PC-9 (cell line): Measurements from ENCODE around the gene PRDM16. TPM values are rescaled to one million over a fixed set of nuclear protein-coding genes. Genes with fewer than 3 reads are reported as not detected.

Experiments used
- BruUV-seq: library from RNA; stranded (reverse); fragments of 400-500 nt; replicated peaks from 2 replicates; lab custom pipeline; 2021; lab: Mats Ljungman, UMichigan
- CTCF ChIA-PET: fragments of 300-600 bp; sonication (Branson Sonifier 250); formaldehyde crosslinking; loops from one replicate; lab custom pipeline; 2022; ENCODE audit warnings: antibody characterized with exemption; lab: Charles Lee
- POLR2A ChIA-PET: fragments of 300-600 bp; sonication (Branson Sonifier 250); formaldehyde crosslinking; loops from one replicate; lab custom pipeline; 2022; ENCODE audit warnings: antibody characterized with exemption; ENCODE audit not compliant: unreplicated experiment; lab: Charles Lee
- DNase-seq, 2 experiments: peaks; one replicate each; pipeline versions ENCODE4 v3.0.0 to v3.0.0-alpha.2; 2015 to 2022; ENCODE audit warnings: mixed read lengths in 1 of 2
- H2AFZ ChIP-seq: fragments of 200-600 bp; sonication (generic); 2 replicates; pipeline ENCODE4 v1.8.1; 2017; ENCODE audit warnings: antibody characterized with exemption
- H3F3A ChIP-seq: fragments of 200-600 bp; sonication (generic); 2 replicates; pipeline ENCODE4 v1.8.1; 2017; ENCODE audit warnings: antibody characterized with exemption, mild to moderate bottlenecking, low read depth; ENCODE audit not compliant: insufficient read depth
- H3K27ac ChIP-seq: fragments of 200-600 bp; sonication (generic); 2 replicates; pipeline ENCODE4 v1.6.1; 2016; ENCODE audit warnings: mixed run types
- H3K27me3 ChIP-seq: fragments of 200-600 bp; sonication (generic); 2 replicates; pipeline ENCODE4 v1.6.1; 2016; ENCODE audit warnings: low read depth, mixed run types; ENCODE audit not compliant: insufficient read depth
- H3K36me3 ChIP-seq: fragments of 200-600 bp; sonication (generic); 2 replicates; pipeline ENCODE4 v1.6.1; 2016; ENCODE audit warnings: low read depth, mixed run types
- H3K4me1 ChIP-seq: fragments of 200-600 bp; sonication (generic); replicated peaks from 2 replicates; pipeline ENCODE4 v1.6.1; 2016; ENCODE audit warnings: mixed run types; ENCODE audit not compliant: insufficient read depth
- H3K4me2 ChIP-seq: fragments of 200-600 bp; sonication (generic); 2 replicates; pipeline ENCODE4 v1.6.1; 2017; ENCODE audit warnings: mixed run types
- H3K4me3 ChIP-seq: fragments of 200-600 bp; sonication (generic); 2 replicates; pipeline ENCODE4 v1.6.1; 2016; ENCODE audit warnings: mixed run types
- H3K79me2 ChIP-seq: fragments of 200-600 bp; sonication (generic); 2 replicates; pipeline ENCODE4 v1.6.1; 2017; ENCODE audit warnings: low read depth, mixed run types
- H3K9me2 ChIP-seq: fragments of 200-600 bp; sonication (generic); 2 replicates; pipeline ENCODE4 v1.8.1; 2017; ENCODE audit warnings: mild to moderate bottlenecking; ENCODE audit not compliant: insufficient read depth
- H3K9me3 ChIP-seq: fragments of 200-600 bp; sonication (generic); 2 replicates; pipeline ENCODE4 v1.8.1; 2016; ENCODE audit warnings: low read depth; ENCODE audit not compliant: insufficient read depth
- H4K20me1 ChIP-seq: fragments of 200-600 bp; sonication (generic); 2 replicates; pipeline ENCODE4 v1.8.1; 2017; ENCODE audit not compliant: insufficient read depth
- EZH2 ChIP-seq: fragments of 200-600 bp; sonication (generic); IDR thresholded peaks from 2 replicates; pipeline ENCODE4 v1.8.0; 2017; ENCODE audit warnings: antibody characterized with exemption, low read depth
- intact Hi-C: fragments of 100-400 bp; cut with micrococcal nuclease; formaldehyde crosslinking; loops from one replicate; pipeline ENCODE4 v1.10.0; 2022; ENCODE audit not compliant: unreplicated experiment
- total RNA-seq: library from RNA; stranded (reverse); gene quantifications from 2 replicates; pipeline ENCODE4 v1.2.3, GENCODE V29; 2021
- TF ChIP-seq, protein P1 (sequence below): fragments of 200-600 bp; sonication (generic); conservative IDR thresholded peaks from 2 replicates; pipeline ENCODE4 v1.6.1; 2017; ENCODE audit warnings: mixed run types, antibody characterized with exemption, mild to moderate bottlenecking, moderate library complexity

Gene PRDM16
- total RNA-seq, 1 experiment from 2014 or later, result not detected

DNA sequence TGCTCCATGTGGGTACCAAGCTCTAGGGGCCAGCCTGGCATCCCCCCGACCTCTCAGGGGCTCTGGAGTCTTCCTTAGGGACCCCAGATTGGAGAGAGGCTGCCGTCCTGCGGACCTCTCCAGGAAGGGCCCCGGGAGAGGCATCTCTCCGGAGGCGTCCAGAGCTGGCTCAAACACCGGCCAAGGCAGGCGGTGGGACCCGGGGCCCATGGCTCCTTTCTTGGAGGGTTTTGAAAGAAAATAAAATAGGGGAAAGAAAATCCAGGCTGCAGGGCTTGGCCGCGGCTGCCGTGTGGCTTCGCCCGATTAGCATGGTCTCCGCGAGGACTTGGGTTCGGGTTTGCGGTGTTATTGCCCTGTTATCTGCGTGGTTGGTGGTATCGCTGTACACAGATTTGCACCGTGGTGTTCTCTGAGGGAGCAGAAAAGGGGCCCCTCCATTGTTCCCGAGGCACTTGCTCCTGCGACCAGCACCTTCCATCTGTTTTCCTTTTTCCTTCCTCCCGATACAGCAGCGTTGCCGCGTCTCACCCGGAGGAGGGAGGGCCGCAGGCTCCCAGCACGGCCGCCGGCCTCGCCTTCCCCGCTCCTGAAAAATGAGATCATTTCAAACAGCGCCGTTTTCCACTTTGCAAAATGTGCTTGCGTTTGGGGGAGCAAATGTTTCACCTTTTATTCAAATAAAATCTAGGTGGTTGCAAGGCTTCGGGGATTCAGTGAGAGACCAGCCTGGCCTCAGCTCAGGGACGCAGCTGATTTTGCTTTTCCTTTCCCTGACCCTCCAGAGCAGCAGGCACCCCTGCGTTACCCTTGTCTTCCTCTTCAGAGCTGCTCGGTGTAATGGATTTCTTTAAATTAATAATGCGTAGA lies 86.3 kb downstream of the PRDM16 start:
- no TSS peak for BruUV-seq

GRCh38 chr1:3155926-3156220 lies 86.9 kb downstream of the PRDM16 start:
- intact Hi-C loops, result no loop called here
- POLR2A ChIA-PET, result no interaction called here

More for the DNA sequence above, 86.3 kb downstream of the PRDM16 start:
- Histone ChIP-seq H3K9me2 (no peaks in the 10 kb centered on the region), H3K79me2 (no peaks in the 10 kb centered on the region), H3K27me3 (peaks cover 92% of the 10 kb centered on the region), H3K36me3 (no peaks in the 10 kb centered on the region), H3F3A (no peaks in the 10 kb centered on the region), H3K4me1 (no peaks in the 10 kb centered on the region), H3K4me2 (no peak overlapping the region), H3K27ac (no peak overlapping the region), H2AFZ (no peak overlapping the region), H3K9me3 (no peaks in the 10 kb centered on the region), H3K4me3 (no peak overlapping the region), H4K20me1 (no peaks in the 10 kb centered on the region)
- intact Hi-C loops, result no loop called here
- TF ChIP-seq EZH2, result no peak
- POLR2A ChIA-PET, result no interaction called here
- no peak for DNase-seq
- CTCF ChIA-PET, result no interaction called here

DNA sequence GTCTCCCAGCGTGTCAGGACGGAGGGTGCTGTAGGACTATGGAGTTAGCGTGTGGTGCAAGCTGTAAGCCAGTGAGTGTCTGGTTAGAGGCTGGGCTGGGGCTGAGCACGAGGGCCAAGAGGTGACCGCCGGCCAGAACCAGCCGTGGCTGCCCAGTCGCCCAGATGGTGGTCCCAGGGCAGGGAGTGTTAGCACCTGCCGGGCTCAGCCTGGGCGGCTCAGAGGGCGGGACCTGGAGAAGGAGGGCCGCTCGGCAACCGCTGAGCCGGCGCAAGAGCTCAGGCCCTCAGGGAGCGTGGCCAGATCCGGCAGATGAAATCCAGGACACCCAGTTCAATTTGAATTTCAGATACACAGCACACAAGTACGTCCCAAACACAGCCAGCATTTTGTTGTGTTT lies 87.9 kb downstream of the PRDM16 start:
- Histone ChIP-seq H3K79me2 (no peaks in the 10 kb centered on the region), H4K20me1 (no peaks in the 10 kb centered on the region), H3K9me2 (no peaks in the 10 kb centered on the region), H3K4me2 (no peak overlapping the region), H2AFZ (no peak overlapping the region), H3K4me3 (no peak overlapping the region), H3K27me3 (peaks cover 97% of the 10 kb centered on the region), H3K9me3 (no peaks in the 10 kb centered on the region), H3K4me1 (no peaks in the 10 kb centered on the region), H3K36me3 (no peaks in the 10 kb centered on the region), H3K27ac (no peak overlapping the region), H3F3A (no peaks in the 10 kb centered on the region)
- POLR2A ChIA-PET, result no interaction called here
- intact Hi-C loops, result no loop called here
- TF ChIP-seq, protein P1, sequence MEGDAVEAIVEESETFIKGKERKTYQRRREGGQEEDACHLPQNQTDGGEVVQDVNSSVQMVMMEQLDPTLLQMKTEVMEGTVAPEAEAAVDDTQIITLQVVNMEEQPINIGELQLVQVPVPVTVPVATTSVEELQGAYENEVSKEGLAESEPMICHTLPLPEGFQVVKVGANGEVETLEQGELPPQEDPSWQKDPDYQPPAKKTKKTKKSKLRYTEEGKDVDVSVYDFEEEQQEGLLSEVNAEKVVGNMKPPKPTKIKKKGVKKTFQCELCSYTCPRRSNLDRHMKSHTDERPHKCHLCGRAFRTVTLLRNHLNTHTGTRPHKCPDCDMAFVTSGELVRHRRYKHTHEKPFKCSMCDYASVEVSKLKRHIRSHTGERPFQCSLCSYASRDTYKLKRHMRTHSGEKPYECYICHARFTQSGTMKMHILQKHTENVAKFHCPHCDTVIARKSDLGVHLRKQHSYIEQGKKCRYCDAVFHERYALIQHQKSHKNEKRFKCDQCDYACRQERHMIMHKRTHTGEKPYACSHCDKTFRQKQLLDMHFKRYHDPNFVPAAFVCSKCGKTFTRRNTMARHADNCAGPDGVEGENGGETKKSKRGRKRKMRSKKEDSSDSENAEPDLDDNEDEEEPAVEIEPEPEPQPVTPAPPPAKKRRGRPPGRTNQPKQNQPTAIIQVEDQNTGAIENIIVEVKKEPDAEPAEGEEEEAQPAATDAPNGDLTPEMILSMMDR, result no peak
- TF ChIP-seq EZH2, result no peak
- DNase-seq, result no peak
- CTCF ChIA-PET, result no interaction called here
- BruUV-seq, result no TSS peak

More at GRCh38 chr1:3155926-3156220, 86.9 kb downstream of the PRDM16 start:
- Histone ChIP-seq H3K27ac (no peak overlapping the region), H3K9me3 (no peaks in the 10 kb centered on the region), H3F3A (no peaks in the 10 kb centered on the region), H3K27me3 (peaks cover 97% of the 10 kb centered on the region), H3K4me1 (no peaks in the 10 kb centered on the region), H2AFZ (no peak overlapping the region), H3K9me2 (no peaks in the 10 kb centered on the region), H3K4me3 (no peak overlapping the region), H3K36me3 (no peaks in the 10 kb centered on the region), H3K4me2 (no peak overlapping the region), H3K79me2 (no peaks in the 10 kb centered on the region), H4K20me1 (no peaks in the 10 kb centered on the region)
- CTCF ChIA-PET, result no interaction called here
- no peak for TF ChIP-seq EZH2
- TF ChIP-seq, protein P1, result no peak
- no peak for DNase-seq
- no TSS peak for BruUV-seq
